Activated gamma-delta T cell (primary cell): ENCODE data around the gene ENTPD8.
A peak's percentile ranks its signal among the peaks of the same experiment; 100 is the strongest.
"Not testable (repeated sequence)": the region's sequence is repeated elsewhere in the genome, so short reads cannot be mapped to it uniquely, and the experiment has no call there.

Source experiments
- DNase-seq: peaks from one replicate; lab custom pipeline; 2025; lab: John Stamatoyannopoulos, UW

The ENTPD8 gene

DNA sequence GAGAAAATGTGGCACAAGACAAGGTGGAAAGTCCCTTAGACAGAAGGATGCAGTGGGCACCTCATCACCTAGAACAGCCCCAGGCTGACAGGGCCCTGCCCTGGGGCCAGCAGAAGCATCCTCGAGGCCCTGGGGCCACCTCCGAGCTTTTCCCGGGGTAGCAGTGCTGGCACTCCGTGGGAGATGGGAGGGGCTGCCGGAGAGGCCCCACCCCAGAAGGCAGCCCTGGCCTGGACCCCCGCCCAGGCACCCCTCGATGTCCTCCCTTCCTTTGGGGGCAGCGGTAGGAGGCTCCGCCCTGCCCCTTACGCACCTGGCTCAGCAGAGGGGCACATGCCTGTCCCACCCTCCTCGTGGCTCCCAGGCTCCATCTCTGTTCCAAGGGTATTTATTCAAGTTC lies 35.7 kb upstream of the ENTPD8 start:
- DNase-seq, result no peak

DNA sequence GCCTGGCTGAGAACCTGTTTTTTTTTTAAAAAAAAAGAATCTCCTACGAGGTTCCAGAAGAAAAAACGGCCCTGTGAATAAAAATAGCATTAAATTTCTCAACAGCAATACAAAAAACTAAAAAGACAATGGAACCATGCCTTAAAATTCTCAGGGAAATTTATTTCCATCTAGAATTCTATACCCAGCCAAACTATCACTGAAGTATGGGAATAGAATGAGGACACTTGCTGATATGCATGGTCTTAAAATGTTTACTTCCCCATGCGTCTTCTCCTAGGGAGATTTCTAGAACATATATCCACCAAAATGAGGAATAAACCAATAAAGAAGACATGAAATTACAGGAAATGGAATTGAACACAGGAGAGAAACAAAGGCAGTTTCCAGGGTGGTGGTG lies 34.5 kb upstream of the ENTPD8 start:
- no peak for DNase-seq

DNA sequence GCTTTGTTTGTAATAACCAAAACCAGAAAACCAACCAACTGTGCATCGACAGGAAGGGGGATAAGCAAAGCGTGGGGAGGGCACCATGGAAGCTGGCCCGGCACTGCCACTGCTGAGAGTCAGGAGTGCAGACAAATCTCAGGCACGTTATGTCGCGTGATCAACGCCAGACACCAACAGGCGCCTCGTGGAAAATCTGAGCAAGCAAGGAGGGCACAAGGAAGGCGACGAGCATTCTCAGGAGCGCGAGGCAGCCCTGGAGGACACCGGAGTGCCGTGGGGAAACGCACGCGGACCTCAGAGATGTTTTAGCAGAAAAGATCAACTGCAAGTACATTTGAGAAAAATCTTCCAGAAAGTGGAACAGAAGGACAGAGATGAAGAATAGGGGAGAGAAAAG lies 33.1 kb upstream of the ENTPD8 start:
- no peak for DNase-seq

DNA sequence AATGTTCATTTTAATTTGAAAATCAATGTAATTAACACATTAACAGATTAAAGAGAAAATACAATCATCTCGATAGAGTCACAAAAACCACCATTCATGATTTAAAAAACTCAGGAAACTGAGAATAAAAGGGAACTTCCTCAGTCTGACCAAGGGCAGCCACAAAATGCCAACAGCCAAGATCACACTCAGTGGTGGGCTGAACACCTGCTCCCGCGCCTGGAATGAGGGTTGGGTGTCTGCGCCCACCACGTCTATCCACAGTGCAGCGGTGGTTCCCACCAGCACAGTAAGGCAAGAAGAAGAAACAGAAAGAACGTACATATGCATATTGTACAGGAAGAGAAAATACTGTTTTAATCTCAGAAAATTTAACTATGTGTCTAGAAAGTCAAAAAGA lies 29.6 kb upstream of the ENTPD8 start:
- DNase-seq, result no peak

DNA sequence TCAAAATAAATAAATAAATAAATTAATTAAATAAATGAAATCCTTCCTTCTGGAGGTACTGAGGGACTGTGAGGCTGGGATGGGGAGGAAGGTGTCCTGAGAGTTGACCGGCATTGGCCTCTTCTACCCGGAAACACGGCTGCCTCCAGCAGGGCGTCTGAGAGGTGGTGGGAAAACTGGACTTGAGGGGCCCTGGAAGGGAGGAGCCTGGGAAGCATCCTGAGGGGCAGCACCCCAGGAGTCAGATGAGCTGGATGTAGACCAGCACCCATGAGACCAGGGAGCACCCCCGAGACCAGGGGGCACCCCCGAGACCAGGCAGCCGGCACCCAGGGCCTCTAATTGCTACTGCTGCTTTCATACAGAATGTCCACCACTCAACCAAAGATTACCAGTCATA lies 26.7 kb upstream of the ENTPD8 start:
- DNase-seq, result no peak

DNA sequence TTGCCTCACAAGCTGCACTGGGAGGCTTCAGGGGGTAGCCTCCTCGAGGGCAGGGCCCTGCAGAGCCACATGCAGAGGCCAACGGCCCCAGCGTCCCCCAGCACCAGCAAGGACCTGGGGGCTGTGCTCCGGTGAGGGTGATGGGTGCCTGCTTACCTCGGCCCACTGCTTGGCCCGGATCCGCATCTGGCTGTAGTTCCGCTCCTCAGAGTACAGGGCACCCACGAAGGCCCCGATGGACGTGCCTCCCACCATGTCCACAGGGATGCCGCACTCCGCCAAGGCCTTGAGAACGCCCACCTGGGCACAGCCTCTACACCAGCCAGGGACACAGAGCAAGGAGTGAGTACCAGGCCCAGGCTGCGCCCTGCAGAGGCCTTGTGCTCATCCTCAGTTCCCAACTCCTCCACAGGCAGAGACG lies 26.0 kb upstream of the ENTPD8 start:
- no peak for DNase-seq

DNA sequence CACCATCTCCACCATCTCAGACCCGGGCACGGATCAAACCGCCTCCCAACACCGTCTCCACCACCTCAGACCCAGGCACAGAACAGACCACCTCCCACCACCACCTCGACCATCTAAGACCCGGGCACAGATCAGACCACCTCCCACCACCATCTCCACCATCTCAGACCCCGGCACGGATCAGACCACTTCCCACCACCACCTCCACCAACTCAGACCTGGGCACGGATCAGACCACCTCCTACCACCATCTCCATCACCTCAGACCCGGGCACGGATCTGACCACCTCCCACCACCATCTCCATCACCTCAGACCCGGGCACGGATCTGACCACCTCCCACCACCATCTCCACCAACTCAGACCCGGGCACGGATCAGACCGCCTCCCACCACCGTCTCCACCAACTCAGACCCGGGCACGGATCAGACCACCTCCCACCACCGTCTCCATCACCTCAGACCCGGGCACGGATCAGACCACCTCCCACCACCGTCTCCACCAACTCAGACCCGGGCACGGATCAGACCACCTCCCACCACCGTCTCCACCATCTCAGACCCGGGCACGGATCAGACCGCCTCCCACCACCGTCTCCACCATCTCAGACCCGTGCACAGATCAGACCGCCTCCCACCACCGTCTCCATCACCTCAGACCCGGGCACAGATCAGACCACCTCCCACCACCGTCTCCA lies 25.4 kb upstream of the ENTPD8 start:
- DNase-seq, result not testable (repeated sequence)

DNA sequence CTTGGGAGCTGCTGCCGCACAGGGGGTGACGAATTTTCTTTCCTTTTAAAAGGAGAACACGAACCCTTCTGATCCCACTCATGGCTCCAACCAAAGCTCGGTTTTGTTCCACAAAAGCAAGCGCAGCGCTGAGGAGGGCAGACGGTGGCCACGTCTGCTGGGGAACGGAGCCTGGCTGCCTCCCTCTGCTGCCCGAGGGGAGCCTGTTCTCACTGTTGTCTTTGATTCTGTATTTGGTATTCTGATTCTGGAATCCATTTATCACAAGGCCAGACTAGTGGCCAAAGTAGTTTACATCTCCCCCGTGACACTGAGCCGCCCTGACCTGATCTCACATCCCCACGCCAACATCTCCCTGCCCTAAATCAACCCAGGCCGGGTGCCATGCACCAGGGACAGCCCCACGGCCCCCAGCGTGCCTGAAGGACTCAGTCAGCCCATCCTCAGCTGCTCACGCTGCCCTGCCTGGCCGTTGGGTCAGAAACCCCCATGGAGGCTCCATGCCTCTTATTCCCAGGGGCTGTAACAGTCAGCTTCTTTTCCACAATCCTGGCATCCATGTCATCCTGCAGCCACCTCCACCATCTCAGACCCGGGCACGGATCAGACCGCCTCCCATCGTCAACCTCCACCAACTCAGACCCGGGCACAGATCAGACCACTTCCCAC lies 24.7 kb upstream of the ENTPD8 start:
- DNase-seq, result no peak

DNA sequence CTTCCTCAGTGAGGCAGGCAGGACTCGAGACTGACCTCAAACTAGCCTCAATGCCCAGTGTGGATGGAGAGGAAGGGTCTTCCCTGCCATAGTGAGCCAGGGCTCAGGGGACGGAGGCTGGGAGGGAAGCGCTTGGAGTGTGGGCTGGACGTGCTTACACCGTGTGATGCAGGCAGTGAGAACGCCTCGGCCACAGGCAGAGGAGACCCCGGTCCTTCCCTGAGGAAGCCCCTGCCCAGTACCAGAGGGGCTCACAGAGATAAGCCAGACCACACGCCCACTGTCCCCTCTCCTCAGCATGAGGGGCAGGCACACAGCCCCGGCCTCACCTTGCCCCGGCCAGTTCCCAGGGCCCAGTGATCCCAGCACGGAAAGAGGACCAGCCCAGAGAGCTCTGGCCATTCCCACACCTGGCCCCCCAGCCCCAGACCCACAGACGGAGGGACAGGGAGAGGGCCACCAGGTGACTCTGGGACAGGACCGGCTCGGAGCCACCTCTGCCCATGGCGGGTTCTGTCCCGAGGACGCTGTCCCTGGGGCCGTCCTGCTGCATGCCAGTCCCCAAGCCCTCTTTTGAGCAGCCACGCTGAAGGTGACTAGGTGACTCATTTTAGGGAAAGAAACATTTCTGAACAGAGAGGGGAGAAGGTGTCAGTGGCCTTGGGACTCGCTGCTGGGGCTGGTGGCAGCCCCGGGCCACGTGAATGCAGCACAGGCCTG lies 24.0 kb upstream of the ENTPD8 start:
- no peak for DNase-seq

DNA sequence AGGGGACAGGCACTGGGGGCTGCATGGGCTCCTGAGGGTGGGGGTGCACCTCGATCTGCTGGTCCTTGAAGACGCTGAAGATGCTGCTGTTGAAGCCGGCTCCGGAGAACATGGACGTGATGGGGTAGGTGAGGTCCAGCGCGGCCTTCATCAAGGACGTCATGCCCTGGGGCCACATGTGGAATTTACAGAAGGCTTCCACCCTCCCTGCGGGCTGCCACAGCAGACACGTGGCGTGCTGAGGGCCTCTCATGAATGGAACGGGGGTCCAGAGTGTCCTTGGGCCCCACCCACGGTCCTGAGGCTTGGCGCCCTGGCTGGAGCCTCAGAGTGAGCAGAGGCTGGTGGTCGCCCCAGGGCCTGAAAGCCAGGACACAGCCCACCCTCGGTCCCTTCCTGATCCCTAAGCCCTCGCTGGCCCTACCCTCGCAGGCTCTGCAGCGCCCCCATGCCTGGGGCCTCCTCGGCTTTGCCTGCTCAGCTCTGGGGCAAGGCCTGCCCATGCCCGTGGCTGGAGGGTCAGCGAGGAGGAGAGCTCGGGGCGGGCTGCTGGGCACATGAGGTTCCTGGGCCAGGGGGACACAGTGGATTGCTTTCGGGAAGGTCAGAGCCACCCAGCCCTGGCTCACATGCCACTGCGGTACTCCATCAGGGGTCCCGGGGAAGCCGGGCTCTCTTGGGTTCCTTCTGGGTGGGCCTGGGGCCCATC lies 23.3 kb upstream of the ENTPD8 start:
- DNase-seq, result no peak

DNA sequence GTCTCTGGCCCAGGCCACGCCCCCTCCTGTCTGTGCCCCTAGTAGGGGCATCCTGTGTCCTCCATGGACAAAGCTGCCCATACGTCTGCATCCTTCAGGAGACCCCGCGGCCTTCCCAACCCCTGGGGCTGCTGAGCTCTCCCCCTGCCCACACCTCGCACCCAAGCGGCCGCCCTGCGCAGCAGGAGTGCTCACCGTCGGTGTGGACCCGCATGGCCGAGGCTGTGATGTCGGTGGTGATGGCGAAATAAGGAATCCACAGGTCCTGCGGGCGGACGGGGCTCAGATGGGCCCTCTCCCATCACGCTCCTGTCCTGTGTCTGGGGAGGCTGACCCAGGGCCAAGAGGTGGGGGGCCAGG lies 22.8 kb upstream of the ENTPD8 start:
- DNase-seq, result no peak

DNA sequence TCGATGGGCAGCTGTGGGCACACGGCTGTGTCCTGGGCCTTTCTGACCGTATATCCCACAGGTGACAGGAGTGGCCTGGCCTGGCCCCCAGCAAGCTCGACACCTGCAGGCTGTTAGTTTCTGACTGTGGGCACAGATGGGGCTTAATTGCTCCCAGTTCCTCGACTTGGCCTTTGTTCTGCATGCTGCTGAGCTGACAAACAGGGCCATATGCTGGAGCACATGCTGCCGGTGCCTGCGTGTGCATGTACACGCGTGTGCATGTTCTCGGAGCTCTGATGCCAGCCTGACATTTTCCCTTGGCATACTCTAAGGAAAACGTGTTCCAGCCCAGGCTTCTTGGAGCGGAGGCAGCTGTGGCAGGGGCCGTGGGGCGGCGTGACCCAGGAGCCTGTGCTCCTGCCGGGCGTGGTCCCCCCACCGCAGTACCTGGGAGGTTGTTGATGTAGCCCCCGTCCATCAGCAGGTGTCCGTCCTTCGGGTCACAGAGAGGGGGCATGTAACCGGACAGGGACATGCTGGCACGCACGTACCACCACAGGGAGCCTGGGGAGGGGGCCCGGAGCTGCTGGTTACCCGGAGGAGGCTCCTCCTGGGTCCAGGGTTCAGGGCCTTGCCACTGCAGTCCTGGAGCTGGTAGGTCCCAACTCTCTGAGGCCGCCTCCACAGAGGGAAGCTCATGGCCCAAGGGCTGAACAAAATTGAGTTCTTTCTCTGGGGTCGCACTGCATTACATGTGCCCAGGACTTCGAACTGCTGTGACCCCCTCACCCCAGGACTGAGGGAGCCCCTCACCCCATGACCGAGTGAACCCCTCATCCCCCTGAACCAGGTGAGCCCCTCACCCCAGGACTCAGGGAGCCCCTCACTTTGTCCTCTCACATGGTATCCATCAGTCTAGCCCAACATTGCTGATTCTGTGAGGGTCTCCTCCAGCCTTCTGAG lies 22.1 kb upstream of the ENTPD8 start:
- no peak for DNase-seq

DNA sequence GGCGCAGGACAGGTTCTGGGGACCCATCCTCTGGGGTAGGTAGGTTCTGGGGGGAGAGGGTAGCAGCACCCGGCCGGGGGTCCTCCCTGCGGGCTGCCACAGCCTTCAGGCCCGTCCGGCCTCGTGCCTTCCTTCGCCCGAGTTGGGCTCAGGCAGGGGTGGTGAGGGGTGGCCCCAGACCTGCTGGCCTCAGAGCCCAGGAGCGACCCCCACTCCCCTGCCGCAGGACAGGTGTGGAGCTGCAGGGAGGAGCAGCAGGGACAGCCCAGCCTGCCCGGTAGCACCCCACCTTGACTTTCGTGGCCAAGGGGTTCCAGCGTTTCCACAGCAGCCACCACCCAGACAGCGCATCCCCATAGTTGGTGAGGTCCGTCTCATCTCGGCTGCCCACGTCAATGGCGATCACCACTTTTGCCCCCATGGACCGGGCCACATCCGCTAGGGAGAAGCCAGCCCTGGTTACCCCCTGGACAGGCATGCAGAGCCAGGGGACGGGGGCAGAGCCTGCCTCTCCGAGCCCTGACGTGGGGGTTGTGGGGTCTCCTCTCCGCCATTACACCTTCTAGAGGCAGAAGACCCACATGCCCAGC lies 21.3 kb upstream of the ENTPD8 start:
- no peak for DNase-seq

DNA sequence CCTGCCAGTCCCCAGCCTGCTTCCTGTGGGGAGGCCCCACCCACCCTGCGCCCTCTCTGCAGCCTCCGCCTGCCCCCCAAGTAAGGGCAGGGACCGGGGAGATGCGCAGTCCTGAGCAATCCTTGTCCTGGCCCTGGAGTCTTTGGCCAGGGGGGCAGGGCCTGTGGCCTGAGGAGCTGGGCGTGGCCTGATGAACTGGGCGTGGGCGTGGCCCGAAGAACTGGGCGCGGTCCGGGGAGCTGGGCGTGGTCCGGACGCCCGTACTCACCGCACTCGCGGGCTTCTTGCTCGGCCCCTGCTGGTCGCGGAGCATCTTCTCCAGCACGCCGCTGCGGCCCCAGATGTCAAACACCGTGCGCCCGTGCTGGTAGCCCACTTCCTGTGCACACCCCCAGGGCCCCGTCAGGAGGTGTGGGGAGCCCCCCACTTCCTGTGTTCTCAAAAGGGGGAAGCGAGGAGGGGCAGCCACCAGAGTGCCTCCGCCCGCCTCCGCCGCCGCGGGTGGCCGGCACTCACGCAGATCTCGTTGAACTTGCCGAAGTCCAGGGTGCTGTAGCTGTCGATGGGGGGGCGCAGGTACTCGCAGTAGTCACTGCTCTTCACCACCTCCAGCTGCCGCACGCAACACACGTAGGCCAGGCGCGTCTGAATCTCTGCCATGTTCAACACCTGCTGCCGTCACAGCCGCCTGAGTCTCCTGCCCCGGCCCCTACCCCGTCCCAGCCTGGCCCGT lies 20.7 kb upstream of the ENTPD8 start:
- DNase-seq, result peak; percentile 80

DNA sequence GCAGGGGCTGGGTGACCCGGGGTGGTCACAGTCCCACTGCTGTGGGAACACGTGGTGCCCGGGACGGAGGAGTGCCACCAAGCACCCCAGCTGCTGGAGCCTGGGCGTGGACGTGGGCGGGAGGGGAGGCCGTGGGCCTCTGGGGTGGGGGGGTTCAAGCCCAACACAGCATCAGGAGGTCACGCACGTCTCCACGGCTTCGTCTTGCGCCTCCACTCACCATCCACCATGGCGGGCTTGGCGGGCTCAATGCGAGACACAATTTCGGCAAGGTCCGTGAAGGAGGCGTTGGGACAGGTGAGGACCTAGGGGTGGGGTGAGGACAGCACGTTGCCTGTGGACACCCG lies 20.1 kb upstream of the ENTPD8 start:
- DNase-seq, result peak; percentile 56

DNA sequence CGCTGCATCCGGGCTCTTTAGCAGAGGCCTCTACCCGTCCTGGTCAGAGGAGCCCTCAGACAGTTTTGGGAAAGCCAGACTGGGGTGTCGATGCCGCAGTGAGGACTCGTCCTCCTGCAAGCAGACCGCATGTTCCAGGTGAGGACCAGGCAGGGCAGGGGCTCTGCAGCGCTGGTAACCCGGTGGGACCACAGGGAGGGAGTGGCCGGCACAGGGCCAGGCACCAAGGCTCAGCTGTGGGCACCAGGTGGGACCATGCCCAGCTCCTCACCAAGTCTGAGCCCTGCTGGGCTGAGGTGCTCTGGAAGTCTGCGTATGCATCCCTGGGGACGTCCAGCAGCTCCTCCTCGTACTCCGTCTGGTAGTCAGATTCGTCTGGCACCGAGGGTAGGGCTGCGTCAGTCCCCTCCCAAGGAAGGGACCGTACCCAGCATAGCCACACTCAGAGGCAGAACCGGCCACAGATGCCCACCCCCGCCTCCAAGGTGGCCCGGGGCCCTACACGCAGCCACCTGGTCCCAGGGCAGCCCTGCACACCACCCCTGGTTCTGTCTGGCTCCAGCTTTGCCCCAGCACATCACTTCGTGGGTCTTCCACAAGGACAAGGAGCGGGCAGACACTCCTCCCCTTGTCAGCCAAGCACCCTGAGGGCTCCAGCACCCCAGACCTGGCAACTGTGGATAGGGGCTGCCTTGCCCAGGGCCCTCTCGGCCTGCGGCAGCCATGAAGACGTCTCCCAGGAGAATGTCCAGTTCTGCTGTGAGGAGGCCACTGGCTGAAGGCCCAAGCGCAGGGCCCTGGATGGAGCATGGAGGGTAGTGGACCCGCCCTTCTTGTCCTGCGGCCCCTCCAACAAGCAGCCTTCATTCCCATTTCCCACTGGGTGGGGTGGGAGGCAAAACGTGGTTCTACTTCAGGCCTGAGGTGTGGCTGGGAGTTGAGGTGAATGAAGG lies 19.5 kb upstream of the ENTPD8 start:
- no peak for DNase-seq

DNA sequence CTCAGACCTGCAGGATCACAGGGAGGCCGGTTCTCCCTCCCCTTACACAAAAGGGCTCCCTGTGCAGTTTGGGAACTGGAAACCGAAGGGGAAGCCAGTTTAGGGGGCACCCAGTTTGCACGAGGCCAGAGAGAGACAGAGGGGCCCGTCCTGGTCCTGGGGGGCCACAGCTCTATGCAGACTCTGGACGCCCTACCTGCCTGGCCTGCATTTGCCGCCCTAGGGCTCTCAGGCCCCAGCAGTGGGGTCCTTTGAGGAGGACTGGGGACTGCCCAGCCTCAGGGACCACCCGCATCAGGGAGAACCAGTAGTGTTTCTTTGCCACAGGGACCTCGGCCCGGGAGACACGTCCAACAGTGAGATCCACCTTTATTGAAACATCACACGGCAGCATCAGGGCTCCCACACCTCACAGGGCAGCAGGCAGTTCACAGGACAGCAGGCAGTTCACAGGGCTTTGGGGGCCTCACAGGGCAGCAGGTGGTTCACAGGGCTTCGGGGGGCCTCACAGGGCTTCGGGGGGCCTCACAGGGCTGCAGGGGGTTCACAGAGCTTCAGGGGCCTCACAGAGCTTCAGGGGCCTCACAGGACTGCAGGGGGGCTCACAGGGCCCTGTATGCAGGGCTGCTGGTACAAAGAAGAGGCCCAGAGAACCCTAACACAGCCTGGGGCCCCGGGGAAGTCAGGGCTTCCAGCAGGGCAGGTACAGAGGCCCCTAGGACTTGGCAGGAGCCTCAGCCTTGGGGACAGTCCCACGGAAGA lies 18.6 kb upstream of the ENTPD8 start:
- no peak for DNase-seq

DNA sequence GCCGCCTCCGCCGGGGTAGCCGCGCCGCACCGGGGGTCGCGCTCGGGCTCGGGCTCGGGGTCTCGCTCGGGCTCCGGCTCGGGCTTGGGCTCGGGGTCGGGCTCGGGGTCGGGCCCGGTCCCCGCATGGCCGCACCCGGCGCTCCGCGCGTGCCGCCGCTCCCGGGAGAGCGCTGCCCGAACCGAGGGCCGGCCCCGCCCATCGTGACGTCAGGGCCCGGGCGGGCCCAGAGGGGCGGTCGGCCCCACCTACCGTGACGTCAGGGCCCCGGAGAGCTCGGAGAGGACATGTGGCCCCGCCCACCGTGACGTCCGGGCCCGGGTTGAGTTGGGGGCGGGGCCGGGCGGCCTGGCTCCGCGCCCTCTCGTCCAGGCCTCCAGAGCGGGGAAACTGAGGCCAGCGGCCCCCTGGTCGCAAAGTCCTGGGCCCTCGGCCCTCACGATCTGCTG lies 18.0 kb upstream of the ENTPD8 start, which contains the start of gene NSMF:
Gene NSMF (minus strand): TSS at position 183 of the 449 bp plus-strand sequence. CDS start 232 bp downstream, outside the sequence.
- peak; percentile 91 for DNase-seq
